Activated CD8-positive, alpha-beta T cell treated with anti-CD3 and anti-CD28 coated beads, Interleukin-2, amount 10 ng/mL, durations not matched to agents 7 days and 5 days (primary cell): ENCODE data around the gene CLK4. TPM values are rescaled to one million over a fixed set of nuclear protein-coding genes. Genes with fewer than 3 reads are reported as not detected.

Experiments used
- ATAC-seq: fragments of 150-1000 bp; cut with Tn5 transposase; one replicate; pipeline ENCODE4 v1.10.0; 2021; ENCODE audit warnings: moderate library complexity
- CTCF ChIA-PET: fragments of 350-600 bp; sonication (Branson Sonifier 250); formaldehyde crosslinking; loops from one replicate; lab custom pipeline; 2021; ENCODE audit warnings: antibody characterized with exemption; lab: Charles Lee
- POLR2A ChIA-PET: fragments of 350-600 bp; sonication (Branson Sonifier 250); formaldehyde crosslinking; loops from one replicate; lab custom pipeline; 2021; ENCODE audit warnings: antibody characterized with exemption; lab: Charles Lee
- DNase-seq: peaks from one replicate; pipeline ENCODE4 v3.0.0-alpha.2; 2020
- H3K27ac Mint-ChIP-seq: one replicate; pipeline ENCODE4 v1.8.0; 2021; ENCODE audit warnings: mild to moderate bottlenecking, mixed read lengths
- H3K27me3 Mint-ChIP-seq: one replicate; pipeline ENCODE4 v1.8.0; 2021; ENCODE audit warnings: low read depth, mixed read lengths
- H3K36me3 Mint-ChIP-seq: one replicate; pipeline ENCODE4 v1.8.0; 2021; ENCODE audit warnings: low read depth, mixed read lengths
- H3K4me1 Mint-ChIP-seq: one replicate; pipeline ENCODE4 v1.8.0; 2021; ENCODE audit warnings: low read depth, mixed read lengths
- H3K4me3 Mint-ChIP-seq: one replicate; pipeline ENCODE4 v1.8.0; 2021; ENCODE audit warnings: mild to moderate bottlenecking, mixed read lengths
- H3K9me3 Mint-ChIP-seq: one replicate; pipeline ENCODE4 v1.8.0; 2022; ENCODE audit warnings: mixed read lengths; ENCODE audit not compliant: insufficient read depth
- total RNA-seq, 2 experiments: library from RNA; stranded (reverse); gene quantifications; one replicate each; pipeline ENCODE4 v1.2.3, GENCODE V29; 2021

The CLK4 gene
- total RNA-seq, result 10 to 100 TPM; 25.5 to 26.4 TPM

DNA sequence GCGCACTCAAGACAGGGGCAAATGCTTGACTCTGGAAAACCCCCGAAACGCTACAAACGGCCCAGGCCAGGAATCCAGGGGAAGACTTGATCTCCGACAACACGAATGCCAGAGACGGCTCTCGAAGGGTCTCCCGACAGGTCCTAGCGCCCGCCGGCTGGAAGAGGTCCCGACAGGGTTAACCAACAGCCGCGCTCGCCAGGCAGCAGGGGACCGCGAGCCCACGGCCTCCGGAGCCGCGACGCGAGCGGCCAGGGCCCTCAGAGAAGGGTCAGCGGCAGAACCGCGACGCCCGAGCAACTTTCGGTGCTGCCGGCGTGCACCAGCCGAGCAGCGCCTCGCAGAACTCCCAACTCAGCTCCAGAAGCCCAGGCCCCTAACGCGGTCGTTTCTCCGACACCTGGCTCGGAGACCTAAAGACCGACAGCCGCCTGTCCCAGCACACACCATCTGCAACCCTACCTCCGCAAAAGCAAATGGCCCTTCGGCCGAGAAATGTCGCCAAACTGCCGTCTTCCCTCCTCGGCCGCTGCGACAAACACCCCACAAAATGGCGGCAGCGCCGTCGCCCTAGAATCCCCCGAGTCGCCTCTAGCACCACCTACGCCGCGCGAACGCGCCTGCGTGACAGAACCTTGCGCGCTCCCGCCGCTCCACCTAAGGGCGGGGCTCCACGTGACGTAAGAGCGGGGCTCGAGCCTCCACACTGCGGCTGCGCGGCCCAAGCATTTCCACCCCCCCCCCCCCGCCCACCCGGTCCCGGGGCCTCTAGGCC lies at the start of gene CLK4:
TSS of gene CLK4 (minus strand) at position 567 of the 775 bp plus-strand sequence. CDS start 3,634 bp downstream, outside the sequence.
- peak within 1 kb of the TSS; percentile 92 for H3K4me3 Mint-ChIP-seq
- H3K4me1 Mint-ChIP-seq, result peaks cover 28% of the 10 kb centered on the region
- DNase-seq (peak; percentile 96), ATAC-seq (peak; percentile 88)
- CTCF ChIA-PET, result no interaction called here
- peaks cover 7% of the 10 kb centered on the region for H3K27me3 Mint-ChIP-seq
- peak within 1 kb of the TSS; percentile 99 for H3K27ac Mint-ChIP-seq
- peaks cover 21% of the 10 kb centered on the region for H3K36me3 Mint-ChIP-seq
- POLR2A ChIA-PET, result interaction anchor here (1.2 kb wide), 1 partner anchor 17 kb away, joined by 3 read pairs; no protein-coding TSS in a partner anchor
- H3K9me3 Mint-ChIP-seq, result no peaks in the 10 kb centered on the region

DNA sequence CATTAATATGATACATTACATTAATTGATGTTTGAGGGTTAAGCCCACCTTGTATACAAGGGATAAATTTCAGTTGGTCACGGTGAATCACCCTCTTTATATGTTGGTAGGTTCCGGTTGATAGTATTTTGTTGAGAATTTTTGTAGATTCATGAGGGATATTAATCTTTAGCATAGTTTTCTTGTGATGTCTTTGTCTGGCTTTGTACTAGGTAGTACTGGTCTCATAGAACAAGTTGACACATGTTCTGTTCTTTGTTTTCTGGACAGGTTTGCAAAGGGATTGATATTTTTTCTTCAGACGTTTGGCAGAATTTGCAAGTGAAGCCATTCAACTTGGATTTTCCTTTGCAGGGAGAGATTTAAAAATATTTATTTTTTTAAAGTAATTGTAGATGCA lies 49.1 kb upstream of the CLK4 start:
- ChIA-PET POLR2A (no interaction called here), CTCF (no interaction called here)
- no peak for ATAC-seq
- no peak for DNase-seq
- no peaks in the 10 kb centered on the region for H3K36me3 Mint-ChIP-seq
- H3K27ac Mint-ChIP-seq, result no peak overlapping the region
- H3K4me1 Mint-ChIP-seq, result no peaks in the 10 kb centered on the region
- H3K9me3 Mint-ChIP-seq, result peaks cover 4% of the 10 kb centered on the region
- H3K27me3 Mint-ChIP-seq, result no peaks in the 10 kb centered on the region
- no peak overlapping the region for H3K4me3 Mint-ChIP-seq

DNA sequence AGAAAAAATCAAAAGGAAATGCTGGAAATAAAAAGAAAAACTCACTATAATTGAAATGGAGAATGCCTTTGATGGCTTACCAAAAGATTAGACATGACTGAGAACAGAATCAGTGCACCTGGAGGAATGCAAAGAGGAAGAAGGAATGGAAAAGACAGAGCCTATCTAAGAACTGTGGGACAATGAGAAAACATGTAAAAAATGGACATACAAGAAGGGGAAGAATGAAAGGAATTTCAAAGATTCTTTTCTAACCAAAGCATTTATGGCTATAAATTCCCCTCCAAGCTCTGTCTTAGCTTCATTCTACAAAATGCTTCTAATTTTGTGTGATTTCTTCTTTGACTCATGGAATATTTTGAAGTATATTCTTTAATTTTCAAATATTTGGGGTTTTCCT lies 47.5 kb upstream of the CLK4 start:
- no peak for ATAC-seq
- H3K27me3 Mint-ChIP-seq, result no peaks in the 10 kb centered on the region
- no peak overlapping the region for H3K27ac Mint-ChIP-seq
- H3K9me3 Mint-ChIP-seq, result peaks cover 4% of the 10 kb centered on the region
- H3K4me3 Mint-ChIP-seq, result no peak overlapping the region
- no peaks in the 10 kb centered on the region for H3K4me1 Mint-ChIP-seq
- H3K36me3 Mint-ChIP-seq, result no peaks in the 10 kb centered on the region
- POLR2A ChIA-PET, result no interaction called here
- no peak for DNase-seq
- CTCF ChIA-PET, result no interaction called here

DNA sequence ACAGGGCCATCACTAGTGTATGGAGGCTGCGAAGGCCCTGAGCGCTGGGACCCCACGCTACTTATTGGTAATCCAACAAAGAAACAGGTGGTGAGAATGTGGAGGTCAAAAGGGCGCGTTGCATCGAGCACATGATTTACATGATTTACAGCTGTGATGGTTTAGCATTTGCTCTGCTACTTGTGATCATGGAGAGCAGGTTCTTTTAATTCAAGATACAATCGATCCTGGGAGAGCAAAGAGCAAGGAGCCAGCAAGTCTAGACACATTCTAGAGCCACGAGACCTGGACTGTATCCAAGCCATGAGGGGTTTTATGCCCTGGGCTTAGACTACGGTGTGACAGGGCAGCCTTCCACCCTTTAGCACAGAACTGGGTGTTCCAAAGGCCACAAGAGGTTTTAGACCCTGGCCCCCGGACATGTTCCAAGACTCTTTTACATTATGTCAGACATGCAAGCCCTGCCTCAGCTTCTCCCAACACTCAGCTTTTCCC lies 47.0 kb upstream of the CLK4 start:
- no peak overlapping the region for H3K27ac Mint-ChIP-seq
- no peaks in the 10 kb centered on the region for H3K36me3 Mint-ChIP-seq
- no peaks in the 10 kb centered on the region for H3K27me3 Mint-ChIP-seq
- no peaks in the 10 kb centered on the region for H3K4me1 Mint-ChIP-seq
- DNase-seq (no peak), ATAC-seq (no peak)
- H3K9me3 Mint-ChIP-seq, result peaks cover 4% of the 10 kb centered on the region
- POLR2A ChIA-PET, result no interaction called here
- H3K4me3 Mint-ChIP-seq, result no peak overlapping the region
- CTCF ChIA-PET, result no interaction called here

DNA sequence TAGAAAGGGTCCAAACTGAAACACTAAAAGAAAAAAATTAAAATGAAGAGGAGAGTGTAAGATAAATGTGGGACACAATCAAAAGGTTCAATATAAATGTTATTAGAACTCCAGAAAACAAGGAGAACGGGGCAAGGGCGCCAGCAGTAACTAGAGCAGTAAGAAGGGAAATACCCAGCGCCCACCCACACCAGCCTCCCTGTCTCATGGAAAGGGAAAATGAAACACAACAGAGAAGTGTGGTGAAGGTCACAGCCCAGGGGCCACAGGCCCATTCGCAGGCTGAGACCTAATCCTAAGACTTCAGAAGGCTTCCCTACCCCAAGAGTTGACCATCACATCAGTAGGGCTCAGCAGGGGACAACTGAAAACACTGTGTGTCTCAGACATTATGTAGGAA lies 45.8 kb upstream of the CLK4 start:
- DNase-seq, result no peak
- Mint-ChIP-seq H3K27me3 (no peaks in the 10 kb centered on the region), H3K4me3 (no peak overlapping the region), H3K36me3 (no peaks in the 10 kb centered on the region), H3K27ac (no peak overlapping the region), H3K9me3 (peaks cover 3% of the 10 kb centered on the region), H3K4me1 (no peaks in the 10 kb centered on the region)
- POLR2A ChIA-PET, result no interaction called here
- CTCF ChIA-PET, result no interaction called here
- no peak for ATAC-seq

DNA sequence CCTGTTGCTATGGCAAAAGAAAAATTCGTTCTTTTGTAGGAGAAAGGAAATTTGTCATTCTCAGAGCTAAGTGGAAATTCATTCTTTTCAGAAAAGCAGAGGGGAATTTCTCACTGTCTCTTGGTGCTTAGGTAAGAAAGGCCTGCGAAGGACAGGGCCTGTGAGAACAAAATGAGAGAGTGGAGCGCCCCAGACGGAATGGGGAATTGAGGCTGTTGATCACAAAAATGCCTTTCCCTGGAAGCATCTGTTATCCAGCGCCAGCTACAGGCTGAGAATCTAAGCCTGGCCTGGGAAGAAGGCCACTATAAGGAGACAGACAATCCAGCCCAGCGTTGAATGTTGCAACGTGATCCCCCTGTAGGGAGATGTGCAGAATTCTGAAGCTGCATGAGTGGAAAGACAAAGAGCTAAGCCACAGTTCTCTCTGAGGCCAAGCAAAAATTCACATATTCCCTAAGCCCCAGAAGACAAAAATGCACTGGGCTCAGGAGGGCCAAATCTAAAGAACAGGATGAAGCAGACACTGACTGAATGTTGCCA lies 44.8 kb upstream of the CLK4 start:
- H3K36me3 Mint-ChIP-seq, result no peaks in the 10 kb centered on the region
- no peaks in the 10 kb centered on the region for H3K4me1 Mint-ChIP-seq
- POLR2A ChIA-PET, result no interaction called here
- CTCF ChIA-PET, result no interaction called here
- no peak for DNase-seq
- no peak overlapping the region for H3K4me3 Mint-ChIP-seq
- H3K9me3 Mint-ChIP-seq, result no peaks in the 10 kb centered on the region
- no peaks in the 10 kb centered on the region for H3K27me3 Mint-ChIP-seq
- no peak overlapping the region for H3K27ac Mint-ChIP-seq
- ATAC-seq, result no peak

DNA sequence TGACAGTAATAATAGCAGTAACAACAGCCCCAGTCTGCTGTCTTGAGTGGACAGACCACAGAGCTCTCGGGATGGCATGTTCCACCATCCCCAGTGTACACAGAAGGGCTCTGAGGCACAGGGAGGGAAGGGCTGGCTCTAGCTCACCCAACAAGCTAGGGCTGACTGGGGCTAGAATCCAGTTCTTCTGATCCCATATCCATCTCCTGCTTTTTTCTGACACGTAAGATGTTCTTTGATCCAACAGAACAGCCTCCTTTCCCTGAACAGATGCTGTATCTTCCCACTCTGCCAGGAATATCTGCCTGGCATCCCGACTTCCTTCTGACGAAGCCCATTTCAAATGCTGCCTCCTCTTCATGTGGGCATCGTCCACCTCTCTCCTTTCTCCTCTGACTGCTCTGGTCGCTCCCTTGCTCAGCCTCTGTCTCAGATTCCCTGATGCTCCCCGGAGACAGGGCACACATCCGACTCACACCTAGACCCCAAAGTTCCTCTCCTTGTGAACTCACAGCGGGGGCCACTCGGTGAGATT lies 43.6 kb upstream of the CLK4 start:
- H3K4me1 Mint-ChIP-seq, result no peaks in the 10 kb centered on the region
- H3K27me3 Mint-ChIP-seq, result no peaks in the 10 kb centered on the region
- DNase-seq (no peak), ATAC-seq (no peak)
- no peaks in the 10 kb centered on the region for H3K9me3 Mint-ChIP-seq
- no peaks in the 10 kb centered on the region for H3K36me3 Mint-ChIP-seq
- peak overlapping the region; percentile 22 for H3K27ac Mint-ChIP-seq
- H3K4me3 Mint-ChIP-seq, result no peak overlapping the region
- CTCF ChIA-PET, result no interaction called here
- POLR2A ChIA-PET, result interaction anchor here (0.6 kb wide), 1 partner anchor 55 kb away, joined by 4 read pairs; no protein-coding TSS in a partner anchor

DNA sequence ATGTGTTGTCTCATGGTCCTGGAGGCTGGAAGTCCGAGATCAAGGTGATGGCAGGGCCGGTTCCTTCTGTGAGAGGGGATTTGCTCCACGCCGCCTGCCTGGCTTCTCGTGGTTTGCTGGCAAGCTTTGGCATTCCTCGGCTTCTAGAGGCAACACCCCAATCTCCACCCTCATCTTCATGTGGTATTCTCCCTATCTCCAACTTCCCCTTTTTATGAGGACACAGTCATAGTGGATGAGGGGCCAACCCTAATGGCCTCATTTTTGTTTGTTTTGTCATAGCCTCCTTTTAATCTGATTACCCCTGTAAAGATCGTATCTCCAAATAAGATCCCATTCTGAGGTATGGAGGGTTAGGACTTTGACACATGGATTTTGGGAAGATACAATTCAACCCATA lies 41.7 kb upstream of the CLK4 start:
- no peak overlapping the region for H3K27ac Mint-ChIP-seq
- no peaks in the 10 kb centered on the region for H3K36me3 Mint-ChIP-seq
- no peak overlapping the region for H3K4me3 Mint-ChIP-seq

DNA sequence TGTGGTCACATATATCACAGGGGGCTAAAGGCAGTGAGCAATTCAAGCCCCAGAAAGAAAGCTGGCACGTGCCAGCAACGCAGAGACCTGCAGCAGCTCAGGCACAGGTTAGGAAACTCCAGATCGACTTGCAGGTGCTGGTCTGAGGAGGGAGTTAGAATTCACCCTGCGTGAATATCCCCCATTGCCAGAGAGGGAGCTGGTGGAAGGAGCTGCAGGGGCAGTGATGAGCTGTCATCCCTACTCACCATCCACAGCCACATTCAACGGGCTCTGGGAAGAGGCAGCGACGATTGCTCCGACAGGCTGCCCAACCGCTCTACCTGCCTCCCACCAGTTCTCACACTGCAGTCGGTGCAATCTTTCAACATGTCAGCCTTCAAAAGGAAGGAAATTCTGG lies 40.8 kb upstream of the CLK4 start:
- no peaks in the 10 kb centered on the region for H3K27me3 Mint-ChIP-seq

More for the DNA sequence above, 41.7 kb upstream of the CLK4 start:
- Mint-ChIP-seq H3K4me1 (no peaks in the 10 kb centered on the region), H3K27me3 (no peaks in the 10 kb centered on the region), H3K9me3 (no peaks in the 10 kb centered on the region)
- ChIA-PET POLR2A (no interaction called here), CTCF (no interaction called here)
- no peak for ATAC-seq
- DNase-seq, result no peak

DNA sequence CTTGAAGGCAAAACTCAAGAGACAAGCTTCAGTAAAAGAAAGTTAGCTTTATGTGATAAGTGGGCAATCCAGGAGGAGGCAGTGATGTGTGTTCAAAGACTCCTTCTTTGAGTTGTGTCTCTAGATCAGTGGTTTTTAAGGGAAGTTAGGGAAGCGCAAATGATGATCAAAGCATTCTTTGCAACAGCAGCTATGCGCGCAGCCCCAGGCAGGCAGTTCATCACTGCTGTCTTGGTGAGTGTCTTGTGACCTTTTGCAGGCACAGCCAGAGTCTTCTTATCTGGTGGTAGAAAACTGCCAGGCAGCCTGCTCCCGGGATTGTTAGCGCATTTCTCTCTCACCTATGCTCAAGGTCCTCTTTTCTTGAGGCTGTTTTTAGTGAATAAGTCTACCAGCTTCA lies 40.3 kb upstream of the CLK4 start:
- CTCF ChIA-PET, result no interaction called here

More for the DNA sequence above, 40.8 kb upstream of the CLK4 start:
- ATAC-seq, result no peak
- Mint-ChIP-seq H3K4me1 (no peaks in the 10 kb centered on the region), H3K4me3 (no peak overlapping the region), H3K27ac (no peak overlapping the region), H3K9me3 (no peaks in the 10 kb centered on the region), H3K36me3 (no peaks in the 10 kb centered on the region)
- ChIA-PET CTCF (no interaction called here), POLR2A (no interaction called here)
- no peak for DNase-seq

DNA sequence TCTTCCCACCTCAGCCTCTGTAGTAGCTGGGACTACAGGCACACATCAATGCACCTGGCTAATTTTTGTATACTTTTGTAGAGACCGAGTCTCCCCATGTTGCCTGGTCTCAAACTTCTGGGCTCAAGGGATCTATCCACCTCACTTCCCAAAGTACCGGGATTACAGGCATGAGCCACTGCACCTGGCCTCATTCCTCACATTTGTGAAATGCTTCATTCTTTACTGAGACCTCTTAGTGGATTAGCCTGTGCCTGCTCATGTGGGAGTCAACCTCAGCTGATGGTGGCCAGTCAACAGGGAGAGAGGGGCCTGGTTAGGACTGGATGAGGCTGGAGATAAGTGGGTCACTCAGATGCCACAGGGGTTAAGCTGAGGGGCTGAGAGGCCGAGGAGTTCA lies 37.3 kb upstream of the CLK4 start:
- no peaks in the 10 kb centered on the region for H3K9me3 Mint-ChIP-seq
- ChIA-PET POLR2A (no interaction called here), CTCF (no interaction called here)
- H3K4me3 Mint-ChIP-seq, result no peak overlapping the region
- no peaks in the 10 kb centered on the region for H3K4me1 Mint-ChIP-seq
- H3K27me3 Mint-ChIP-seq, result no peaks in the 10 kb centered on the region
- DNase-seq, result no peak
- no peaks in the 10 kb centered on the region for H3K36me3 Mint-ChIP-seq
- H3K27ac Mint-ChIP-seq, result no peak overlapping the region
- no peak for ATAC-seq

More for the DNA sequence above, 40.3 kb upstream of the CLK4 start:
- H3K27ac Mint-ChIP-seq, result no peak overlapping the region
- H3K4me3 Mint-ChIP-seq, result no peak overlapping the region
- no peaks in the 10 kb centered on the region for H3K36me3 Mint-ChIP-seq
- no peak for ATAC-seq
- no peak for DNase-seq
- POLR2A ChIA-PET, result no interaction called here
- H3K27me3 Mint-ChIP-seq, result no peaks in the 10 kb centered on the region
- no peaks in the 10 kb centered on the region for H3K9me3 Mint-ChIP-seq
- H3K4me1 Mint-ChIP-seq, result no peaks in the 10 kb centered on the region

DNA sequence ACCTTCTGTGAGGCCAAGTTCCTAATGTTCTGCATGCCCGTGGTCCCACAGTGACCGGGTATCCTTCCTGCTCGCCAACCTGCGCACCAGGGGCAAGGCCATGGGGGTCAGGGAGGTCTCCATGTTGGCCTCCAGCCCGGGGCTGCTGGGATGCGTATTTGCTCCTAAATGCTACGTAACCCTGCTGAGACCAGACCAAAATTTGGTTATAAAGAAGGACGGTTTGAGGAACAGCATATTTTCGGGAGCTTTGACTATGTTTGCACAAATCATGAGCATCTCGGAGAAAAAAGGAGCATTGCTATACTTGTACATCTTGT lies 35.7 kb upstream of the CLK4 start:
- DNase-seq (no peak), ATAC-seq (no peak)
- H3K4me3 Mint-ChIP-seq, result no peak overlapping the region
- ChIA-PET POLR2A (no interaction called here), CTCF (no interaction called here)
- no peaks in the 10 kb centered on the region for H3K9me3 Mint-ChIP-seq
- H3K27ac Mint-ChIP-seq, result no peak overlapping the region
- peaks cover 2% of the 10 kb centered on the region for H3K27me3 Mint-ChIP-seq
- H3K36me3 Mint-ChIP-seq, result no peaks in the 10 kb centered on the region
- no peaks in the 10 kb centered on the region for H3K4me1 Mint-ChIP-seq
